Calu3 (cell line): Measurements from ENCODE around the gene MAPK8IP2. TPM values are rescaled to one million over a fixed set of nuclear protein-coding genes. Genes with fewer than 3 reads are reported as not detected.

ENCODE experiments used
- BruUV-seq: library from RNA; stranded (reverse); fragments of 400-500 nt; replicated peaks from 2 replicates; lab custom pipeline; 2021; lab: Mats Ljungman, UMichigan
- CTCF ChIA-PET: fragments of 300-600 bp; sonication (Branson Sonifier 250); formaldehyde crosslinking; loops from one replicate; lab custom pipeline; 2022; ENCODE audit warnings: antibody characterized with exemption; lab: Charles Lee
- DNase-seq: peaks from one replicate; pipeline ENCODE4 v3.0.0; 2022
- H3K27ac Mint-ChIP-seq: one replicate; pipeline ENCODE4 v1.8.0; 2022; ENCODE audit warnings: mixed read lengths; ENCODE audit not compliant: unreplicated experiment
- H3K27me3 Mint-ChIP-seq: one replicate; pipeline ENCODE4 v1.8.0; 2022; ENCODE audit warnings: mixed read lengths; ENCODE audit not compliant: unreplicated experiment
- H3K36me3 Mint-ChIP-seq: one replicate; pipeline ENCODE4 v1.8.0; 2022; ENCODE audit warnings: mild to moderate bottlenecking, moderate library complexity, mixed read lengths; ENCODE audit not compliant: insufficient read depth, unreplicated experiment
- H3K4me1 Mint-ChIP-seq: one replicate; pipeline ENCODE4 v1.8.0; 2022; ENCODE audit warnings: mild to moderate bottlenecking, low read depth, mixed read lengths; ENCODE audit not compliant: unreplicated experiment
- H3K4me3 Mint-ChIP-seq: one replicate; pipeline ENCODE4 v1.8.0; 2022; ENCODE audit warnings: mild to moderate bottlenecking, low read depth, moderate library complexity, mixed read lengths; ENCODE audit not compliant: unreplicated experiment
- H3K9me3 Mint-ChIP-seq: one replicate; pipeline ENCODE4 v1.8.0; 2022; ENCODE audit warnings: low read depth, mixed read lengths; ENCODE audit not compliant: unreplicated experiment
- CTCF ChIP-seq: fragments of 200-600 bp; IDR thresholded peaks from one replicate; pipeline ENCODE4 v1.8.0; 2022; ENCODE audit warnings: antibody characterized with exemption; ENCODE audit not compliant: unreplicated experiment
- intact Hi-C: fragments of 100-400 bp; cut with micrococcal nuclease; formaldehyde crosslinking; loops from one replicate; pipeline ENCODE4 v1.10.0; 2022; ENCODE audit not compliant: unreplicated experiment
- total RNA-seq: library from RNA; stranded (reverse); gene quantifications from 2 replicates; pipeline ENCODE4 v1.2.3, GENCODE V29; 2022

Gene MAPK8IP2
- total RNA-seq, 1 experiment from 2014 or later = 2.9 TPM

- no peak overlapping the region for H3K4me3 Mint-ChIP-seq
- no peak for DNase-seq
- no peaks in the 10 kb centered on the region for H3K9me3 Mint-ChIP-seq
- no peak overlapping the region for H3K27ac Mint-ChIP-seq
- no TSS peak for BruUV-seq
- no peaks in the 10 kb centered on the region for H3K4me1 Mint-ChIP-seq
- no peaks in the 10 kb centered on the region for H3K27me3 Mint-ChIP-seq
- peaks cover 49% of the 10 kb centered on the region for H3K36me3 Mint-ChIP-seq
- intact Hi-C loops = no loop called here
- CTCF ChIA-PET = no interaction called here
- no peak for TF ChIP-seq CTCF
Measured at GRCh38 chr22:50585781-50586180, 14.8 kb upstream of the MAPK8IP2 start.

- intact Hi-C loops = no loop called here
- Mint-ChIP-seq H3K27ac (no peak overlapping the region), H3K27me3 (no peaks in the 10 kb centered on the region), H3K36me3 (peaks cover 44% of the 10 kb centered on the region), H3K4me3 (no peak overlapping the region), H3K9me3 (no peaks in the 10 kb centered on the region), H3K4me1 (no peaks in the 10 kb centered on the region)
- no peak for TF ChIP-seq CTCF
- no TSS peak for BruUV-seq
- DNase-seq = no peak
- CTCF ChIA-PET = no interaction called here
Measured at GRCh38 chr22:50586416-50586815, 14.2 kb upstream of the MAPK8IP2 start.

DNA sequence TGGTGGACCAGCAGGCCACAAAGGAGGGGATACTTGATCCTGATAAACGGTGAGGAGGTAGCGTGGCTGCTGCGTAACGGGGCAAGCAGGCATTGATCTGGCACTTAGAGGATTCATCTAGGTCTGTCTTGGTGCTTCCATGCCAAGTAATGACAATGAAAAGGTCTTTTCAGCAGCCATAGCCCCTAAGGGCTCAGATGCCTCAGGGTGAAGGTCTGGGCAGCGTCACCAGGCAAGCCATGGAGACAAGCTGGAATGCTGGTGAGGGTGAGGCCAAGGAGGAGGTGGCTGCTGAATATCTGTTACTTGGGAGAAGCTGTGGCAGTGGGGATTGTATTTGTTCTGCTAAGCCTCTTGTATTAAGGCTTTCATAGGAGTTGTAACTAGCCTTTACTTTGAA, 13.2 kb upstream of the MAPK8IP2 start:
- Mint-ChIP-seq H3K4me1 (no peaks in the 10 kb centered on the region), H3K27me3 (no peaks in the 10 kb centered on the region), H3K4me3 (no peak overlapping the region), H3K9me3 (no peaks in the 10 kb centered on the region), H3K27ac (no peak overlapping the region), H3K36me3 (peaks cover 35% of the 10 kb centered on the region)
- no peak for DNase-seq
- TF ChIP-seq CTCF = no peak
- CTCF ChIA-PET = no interaction called here
- intact Hi-C loops = no loop called here
- BruUV-seq = no TSS peak

DNA sequence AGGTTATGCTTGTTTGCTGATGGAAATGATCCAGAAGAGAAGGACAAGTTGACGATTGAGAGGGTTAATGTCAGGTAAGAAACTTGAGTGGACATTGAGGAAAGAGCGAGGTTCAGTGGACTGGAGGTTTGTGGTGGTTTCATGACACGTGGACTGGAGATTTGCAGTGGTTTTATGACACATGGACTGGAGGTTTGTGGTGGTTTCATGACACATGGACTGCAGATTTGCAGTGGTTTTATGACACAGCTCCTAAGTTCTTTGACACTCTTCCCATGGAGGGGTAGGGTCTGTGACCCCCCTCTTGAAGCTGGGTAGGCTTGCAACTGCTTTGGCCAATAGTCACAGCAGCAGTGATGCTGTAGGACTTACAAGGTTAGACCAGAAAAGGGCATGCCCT, 5.4 kb upstream of the MAPK8IP2 start:
- no peak overlapping the region for H3K4me3 Mint-ChIP-seq
- no peak for TF ChIP-seq CTCF
- no peaks in the 10 kb centered on the region for H3K4me1 Mint-ChIP-seq
- DNase-seq = no peak
- CTCF ChIA-PET = no interaction called here
- H3K27ac Mint-ChIP-seq = no peak overlapping the region
- intact Hi-C loops = no loop called here
- BruUV-seq = no TSS peak
- H3K9me3 Mint-ChIP-seq = no peaks in the 10 kb centered on the region
- H3K36me3 Mint-ChIP-seq = peaks cover 4% of the 10 kb centered on the region
- H3K27me3 Mint-ChIP-seq = peaks cover 11% of the 10 kb centered on the region
